8988T (cell line): ENCODE measurements around the gene TRIM62.
"Not testable (repeated sequence)": the region's sequence is repeated elsewhere in the genome, so short reads cannot be mapped to it uniquely, and the experiment has no call there.

Experiments
- DNase-seq: peaks from one replicate; pipeline ENCODE4 v3.0.0; 2011

The TRIM62 gene

GRCh38 chr1:33158366-33158765 lies 23.5 kb downstream of the TRIM62 start:
- DNase-seq: no peak

GRCh38 chr1:33157131-33157530 lies 24.7 kb downstream of the TRIM62 start:
- DNase-seq: no peak

GRCh38 chr1:33155877-33156538 lies 25.8 kb downstream of the TRIM62 start:
- no peak for DNase-seq

GRCh38 chr1:33153650-33154049 lies 28.2 kb downstream of the TRIM62 start:
- no peak for DNase-seq

GRCh38 chr1:33152685-33153432 lies 29.0 kb downstream of the TRIM62 start:
- DNase-seq: no peak

- DNase-seq: no peak
Measured at GRCh38 chr1:33151116-33151515, 30.7 kb downstream of the TRIM62 start.

GRCh38 chr1:33150522-33150921 lies 31.3 kb downstream of the TRIM62 start:
- DNase-seq: no peak

GRCh38 chr1:33149453-33150190 lies 32.2 kb downstream of the TRIM62 start:
- no peak for DNase-seq

GRCh38 chr1:33148615-33149014 lies 33.2 kb downstream of the TRIM62 start:
- DNase-seq: no peak

GRCh38 chr1:33147997-33148314 lies 33.9 kb downstream of the TRIM62 start:
- peak; percentile 51 for DNase-seq

- no peak for DNase-seq
Measured at GRCh38 chr1:33147275-33147996, 34.4 kb downstream of the TRIM62 start.

GRCh38 chr1:33146003-33146402 lies 35.8 kb downstream of the TRIM62 start:
- DNase-seq: no peak

- no peak for DNase-seq
Measured at GRCh38 chr1:33143698-33144097, 38.1 kb downstream of the TRIM62 start.

GRCh38 chr1:33143176-33143575 lies 38.7 kb downstream of the TRIM62 start:
- no peak for DNase-seq

GRCh38 chr1:33142483-33143064 lies 39.3 kb downstream of the TRIM62 start:
- DNase-seq: no peak

- no peak for DNase-seq
Measured at GRCh38 chr1:33141781-33142180, 40.1 kb downstream of the TRIM62 start.

GRCh38 chr1:33141216-33141615 lies 40.6 kb downstream of the TRIM62 start:
- DNase-seq: no peak

- DNase-seq: no peak
Measured at GRCh38 chr1:33140153-33141149, 41.4 kb downstream of the TRIM62 start.

- no peak for DNase-seq
Measured at GRCh38 chr1:33137800-33138199, 44.0 kb downstream of the TRIM62 start.

GRCh38 chr1:33136041-33136440 lies 45.8 kb downstream of the TRIM62 start:
- not testable (repeated sequence) for DNase-seq

GRCh38 chr1:33133478-33134105 lies 48.3 kb downstream of the TRIM62 start:
- no peak for DNase-seq
